Measurements from ENCODE around the gene UVSSA.
A peak's percentile ranks its signal among the peaks of the same experiment; 100 is the strongest.

The UVSSA gene

DNA sequence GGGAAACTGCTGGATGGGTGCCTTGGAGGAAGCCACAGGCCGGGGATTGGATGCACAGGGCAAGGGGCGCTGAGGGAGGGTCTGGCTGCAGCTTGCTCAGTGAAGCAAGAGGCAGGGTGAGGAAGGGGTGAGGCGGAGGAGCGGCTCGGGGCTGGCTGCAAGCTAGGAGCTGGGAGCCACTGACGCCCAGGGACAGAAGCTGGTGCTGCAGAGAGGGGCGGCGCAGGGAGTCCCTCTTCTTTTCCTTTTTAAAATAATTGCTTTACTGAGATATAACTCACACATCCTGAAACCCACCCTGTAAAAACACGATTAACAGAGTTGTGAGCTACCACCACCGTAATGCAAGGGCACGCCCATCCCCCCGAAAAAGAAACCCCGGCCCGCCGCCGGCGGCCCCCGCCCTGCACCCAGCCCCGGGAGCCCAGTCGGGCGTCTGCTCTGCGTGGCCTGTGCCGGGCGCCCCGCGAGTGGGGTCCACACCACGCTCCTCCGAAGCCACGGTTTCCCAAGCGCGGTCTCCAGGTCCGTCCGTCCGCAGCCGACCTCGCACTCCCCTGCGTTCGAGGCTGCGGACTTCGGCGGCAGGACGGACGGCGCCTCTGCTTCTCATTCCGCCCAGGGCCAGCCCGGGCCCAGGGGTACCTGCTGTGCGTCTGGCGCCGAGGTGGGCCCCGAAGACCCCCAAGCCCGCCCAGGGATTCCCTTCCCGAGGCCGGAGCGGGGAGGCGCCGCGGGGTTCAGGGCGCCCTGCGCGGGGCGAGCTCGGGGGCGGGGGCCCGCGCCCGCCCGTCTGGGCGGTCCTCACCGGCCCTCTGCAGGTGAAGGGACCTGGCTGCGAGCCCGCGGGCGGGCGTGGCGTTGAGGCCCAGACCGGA lies 866 bp upstream of the UVSSA start:
- no peak for DNase-seq (ENCODE audit: low read depth in 2 of 2, low spot score in 1 of 2)

DNA sequence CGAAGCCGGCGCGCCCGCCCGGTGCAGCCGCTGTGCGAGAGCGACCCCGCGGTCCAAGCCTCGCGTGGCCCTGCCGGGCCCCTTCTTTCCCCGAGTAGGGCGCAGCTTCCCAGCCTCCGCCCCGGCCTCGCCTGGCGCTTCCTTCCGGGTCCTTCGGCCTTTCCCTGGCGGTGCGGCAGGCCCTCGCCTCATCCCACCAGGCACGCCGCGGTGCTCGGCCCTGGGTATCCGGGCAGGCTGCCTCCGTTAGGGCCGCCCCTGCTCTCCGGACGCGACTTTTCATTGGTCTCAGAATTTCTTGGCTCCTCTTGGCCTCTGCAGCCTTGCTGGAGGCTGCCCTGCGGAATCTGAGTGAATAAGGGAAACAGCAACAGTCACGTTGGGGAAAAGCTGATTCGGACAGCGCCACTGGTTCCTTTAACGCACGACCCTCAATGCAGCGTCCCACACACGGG lies 429 bp downstream of the UVSSA start:
- DNase-seq (ENCODE audit: low read depth in 2 of 2, low spot score in 1 of 2): no peak

DNA sequence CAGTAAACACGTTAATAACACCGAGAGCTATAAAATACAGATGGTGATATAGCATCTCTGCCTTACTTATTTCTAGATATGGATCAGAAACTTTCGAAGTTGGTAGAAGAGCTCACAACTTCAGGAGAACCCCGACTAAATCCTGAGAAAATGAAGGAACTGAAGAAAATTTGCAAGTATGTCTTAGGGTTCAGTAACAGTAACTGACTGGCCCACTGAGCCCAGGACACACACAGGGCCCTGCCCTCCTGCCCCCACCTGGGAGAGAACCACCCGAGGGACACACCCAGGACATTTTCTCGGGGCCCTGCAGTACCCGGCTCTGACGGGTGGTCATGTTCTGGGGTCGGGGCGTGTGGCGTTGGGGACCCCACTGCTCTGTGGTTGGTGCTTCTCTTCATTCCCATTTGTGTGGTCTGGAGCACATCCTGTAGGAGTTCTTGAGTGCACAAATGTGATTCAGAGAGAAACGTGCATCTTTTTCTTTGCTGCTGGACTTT lies 1.1 kb downstream of the UVSSA start:
- no peak for DNase-seq (ENCODE audit: low read depth in 2 of 2, low spot score in 1 of 2)

DNA sequence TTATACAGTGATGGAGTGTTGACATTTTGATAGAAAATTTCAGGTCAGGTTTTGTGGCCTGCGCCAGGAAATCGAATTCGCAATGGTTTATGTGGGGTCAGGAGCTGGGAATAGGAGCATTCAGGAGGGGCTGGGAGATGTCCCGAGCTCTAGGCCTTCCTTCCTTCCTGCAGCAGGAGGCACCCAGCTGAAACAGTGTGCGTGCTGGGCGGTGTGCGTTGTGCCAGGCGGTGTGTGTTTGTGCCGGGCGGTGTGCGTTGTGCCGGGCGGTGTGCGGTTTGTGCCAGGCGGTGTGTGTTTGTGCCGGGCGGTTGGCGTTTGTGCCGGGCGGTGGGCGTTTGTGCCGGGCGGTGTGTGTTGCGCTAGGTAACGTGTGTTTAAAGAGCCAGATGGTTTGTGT lies 1.7 kb downstream of the UVSSA start:
- DNase-seq (ENCODE audit: low read depth in 2 of 2, low spot score in 1 of 2): no peak

DNA sequence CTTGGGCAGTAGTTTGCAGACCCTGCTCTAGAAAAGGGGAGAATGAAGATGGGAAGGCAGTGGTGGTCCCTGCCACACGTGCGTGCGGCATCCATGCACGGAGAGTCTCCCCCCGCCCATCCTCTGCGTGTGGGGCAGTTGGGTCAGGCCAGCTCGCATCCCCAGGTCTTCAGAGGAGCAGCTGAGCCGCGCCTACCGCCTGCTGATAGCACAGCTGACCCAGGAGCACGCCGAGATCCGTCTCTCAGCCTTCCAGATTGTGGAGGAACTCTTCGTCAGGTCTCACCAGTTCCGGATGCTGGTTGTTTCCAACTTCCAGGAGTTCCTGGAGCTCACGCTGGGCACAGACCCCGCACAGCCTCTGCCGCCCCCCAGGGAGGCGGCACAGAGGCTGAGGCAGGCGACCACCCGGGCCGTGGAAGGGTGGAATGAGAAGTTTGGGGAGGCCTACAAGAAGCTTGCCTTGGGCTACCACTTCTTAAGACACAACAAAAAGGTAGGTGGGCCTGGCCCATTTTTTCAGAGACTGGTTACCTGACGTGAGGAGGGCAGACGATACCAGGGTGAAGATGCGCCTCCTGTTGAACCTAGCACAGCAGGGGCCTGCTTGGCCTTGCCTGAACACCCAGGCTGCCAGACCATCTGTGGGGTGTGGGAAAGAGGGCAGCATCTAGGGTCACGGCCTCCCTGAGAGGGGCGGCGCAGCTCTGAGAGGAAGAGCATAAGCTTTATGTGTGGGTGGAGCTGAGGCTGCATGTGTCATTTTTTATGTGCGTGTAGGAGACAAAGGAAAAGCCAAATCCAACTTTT lies 2.6 kb downstream of the UVSSA start:
- no peak for DNase-seq (ENCODE audit: low read depth in 2 of 2, low spot score in 1 of 2)

DNA sequence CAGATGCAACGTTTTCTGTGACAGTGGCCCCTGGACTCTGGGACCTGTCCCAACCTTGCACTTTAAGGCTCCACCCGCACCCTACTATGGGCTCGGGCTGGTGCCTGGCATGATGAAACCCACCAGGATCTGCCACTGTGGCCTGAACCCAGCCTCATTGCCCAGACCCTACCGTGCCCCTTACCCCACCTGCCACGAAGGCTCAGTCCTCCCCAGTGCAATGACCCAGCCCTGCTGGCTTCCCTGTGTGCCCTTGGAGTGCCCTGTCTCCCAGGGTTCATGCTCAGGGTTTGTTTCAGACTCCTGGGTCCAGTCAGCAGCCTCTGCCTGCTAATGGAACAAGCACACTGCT lies 3.1 kb downstream of the UVSSA start:
- DNase-seq (ENCODE audit: low read depth in 2 of 2, low spot score in 1 of 2): no peak

DNA sequence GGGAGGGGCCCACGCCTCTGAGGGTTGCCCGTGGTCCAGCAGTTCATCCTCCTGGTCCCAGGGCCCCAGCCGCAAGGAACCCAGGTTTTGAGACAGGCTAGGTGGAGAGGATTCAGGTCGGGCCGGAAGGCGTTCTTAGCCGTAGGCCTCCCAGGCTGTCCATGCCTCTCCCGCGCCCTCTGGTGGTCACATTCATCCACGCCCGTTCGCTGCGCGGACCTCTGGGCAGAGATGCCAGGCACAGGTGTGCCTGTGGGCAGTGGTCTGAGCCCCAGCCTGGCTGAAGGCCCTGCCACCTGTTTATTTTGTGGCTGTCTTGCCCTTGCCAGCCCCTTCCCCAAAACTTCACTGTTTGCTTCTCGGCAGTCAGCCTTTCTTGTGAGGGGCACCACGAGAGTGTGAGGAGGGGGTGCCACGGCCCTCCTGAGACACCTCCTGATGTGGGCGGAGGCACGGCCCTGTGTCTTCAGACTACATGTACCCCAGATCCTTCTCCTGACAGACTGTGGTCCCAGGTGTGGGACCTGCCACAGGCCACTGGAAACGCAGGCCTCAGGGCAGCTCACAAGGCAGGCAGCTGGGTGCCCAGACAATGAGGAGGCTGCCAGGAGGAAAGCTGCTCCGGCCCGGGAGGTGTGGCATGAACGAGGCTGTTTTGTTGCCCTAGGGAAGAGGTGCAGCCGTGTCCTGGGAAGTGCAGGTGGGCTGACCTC lies 5.0 kb downstream of the UVSSA start:
- DNase-seq (ENCODE audit: low read depth in 2 of 2, low spot score in 1 of 2): peak; percentile 80 to 90

DNA sequence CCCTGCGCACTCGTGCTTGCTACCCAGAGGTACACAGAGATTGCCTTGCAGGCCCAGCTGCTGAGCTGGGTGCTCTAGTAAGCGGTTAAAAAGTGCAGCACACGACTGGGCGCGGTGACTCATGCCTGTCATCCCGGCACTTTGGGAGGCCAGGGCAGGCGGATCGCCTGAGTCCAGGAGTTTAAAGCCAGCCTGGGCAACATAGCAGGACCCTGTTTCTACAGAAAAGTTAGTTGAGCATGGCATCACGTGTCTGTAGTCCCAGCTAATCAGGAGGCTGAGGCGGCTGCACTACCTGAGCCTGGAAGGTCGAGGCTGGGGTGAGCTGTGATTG lies 5.5 kb downstream of the UVSSA start:
- DNase-seq (ENCODE audit: low read depth in 2 of 2, low spot score in 1 of 2): no peak

DNA sequence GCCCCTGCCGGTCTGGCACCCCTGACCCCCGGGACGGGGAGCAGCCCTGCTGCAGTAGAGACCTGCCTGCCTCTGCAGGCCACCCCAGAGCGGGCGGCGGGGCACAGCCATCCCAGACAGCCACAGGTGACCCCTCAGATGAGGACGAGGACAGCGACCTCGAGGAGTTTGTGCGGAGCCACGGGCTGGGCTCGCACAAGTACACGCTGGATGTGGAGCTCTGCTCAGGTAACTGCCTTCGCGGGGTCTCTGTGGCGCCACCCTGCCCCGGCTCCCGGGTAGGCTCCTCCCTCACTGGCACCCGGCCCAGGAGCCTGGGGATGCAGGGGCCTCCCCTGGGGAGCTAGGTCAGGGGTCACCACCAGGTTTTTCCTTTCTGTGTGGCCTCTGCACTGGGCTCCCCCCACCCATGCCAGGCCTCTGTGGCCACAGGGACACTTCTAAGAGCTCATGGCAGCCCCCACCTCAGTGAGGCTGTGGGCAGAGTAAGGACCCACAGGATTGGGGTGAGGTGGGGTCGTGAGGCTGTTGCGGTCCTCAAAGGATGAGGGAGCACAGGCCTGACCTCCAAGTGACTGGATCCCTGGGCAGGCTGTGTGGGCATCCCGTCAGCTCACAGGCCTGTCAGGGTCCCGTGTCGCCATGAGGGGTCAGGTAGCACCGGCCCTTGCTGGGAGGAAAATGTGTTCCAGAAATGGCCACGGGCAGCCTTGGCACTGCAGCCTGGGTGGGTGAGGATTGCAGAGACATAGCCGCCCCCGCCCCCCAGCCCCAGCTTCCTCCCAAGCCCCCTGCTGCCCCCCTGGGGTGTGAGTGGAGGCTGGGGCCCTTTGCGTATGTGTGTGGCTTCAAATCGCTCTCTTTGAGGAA lies 6.4 kb downstream of the UVSSA start:
- DNase-seq (ENCODE audit: low read depth in 2 of 2, low spot score in 1 of 2): no peak

DNA sequence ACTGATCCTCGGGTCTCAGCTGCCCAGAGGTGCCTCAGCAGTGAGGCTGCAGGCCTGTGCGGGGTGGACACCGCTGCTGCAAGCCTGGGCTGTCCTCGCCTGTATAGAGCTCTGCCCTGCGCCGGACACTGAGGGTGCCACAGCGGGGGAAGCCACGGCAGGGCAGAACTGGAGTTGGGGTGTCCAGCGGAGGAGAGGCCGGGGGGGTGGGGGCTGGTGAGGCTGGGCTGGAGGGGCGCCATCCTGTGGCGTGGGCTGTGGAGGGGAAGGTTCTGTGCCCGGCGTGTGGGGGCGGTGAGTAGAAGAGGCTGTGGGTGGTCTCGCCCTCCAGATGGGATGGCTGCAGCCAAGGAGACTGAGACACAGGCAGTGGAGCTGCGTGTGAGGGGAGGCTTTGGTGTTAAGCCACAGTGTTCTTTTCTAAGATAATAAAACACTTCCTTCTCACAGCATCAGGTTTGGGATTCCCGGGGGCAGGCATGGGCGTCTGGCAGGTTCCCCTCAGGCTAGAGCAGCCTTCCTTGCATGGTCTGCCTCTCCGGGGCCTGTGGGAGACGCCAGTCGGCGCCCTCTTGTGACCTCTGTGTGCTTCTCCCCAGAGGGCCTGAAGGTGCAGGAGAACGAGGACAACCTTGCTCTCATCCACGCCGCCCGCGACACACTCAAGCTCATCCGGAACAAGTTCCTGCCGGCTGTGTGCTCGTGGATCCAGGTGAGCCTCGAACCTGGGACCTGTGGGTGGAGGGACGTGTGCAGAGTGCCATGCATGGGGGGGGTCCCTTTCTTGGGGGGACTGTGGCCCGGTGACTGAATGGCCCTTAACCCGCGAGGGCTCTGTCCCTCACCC lies 7.4 kb downstream of the UVSSA start:
- no peak for DNase-seq (ENCODE audit: low read depth in 2 of 2, low spot score in 1 of 2)

DNA sequence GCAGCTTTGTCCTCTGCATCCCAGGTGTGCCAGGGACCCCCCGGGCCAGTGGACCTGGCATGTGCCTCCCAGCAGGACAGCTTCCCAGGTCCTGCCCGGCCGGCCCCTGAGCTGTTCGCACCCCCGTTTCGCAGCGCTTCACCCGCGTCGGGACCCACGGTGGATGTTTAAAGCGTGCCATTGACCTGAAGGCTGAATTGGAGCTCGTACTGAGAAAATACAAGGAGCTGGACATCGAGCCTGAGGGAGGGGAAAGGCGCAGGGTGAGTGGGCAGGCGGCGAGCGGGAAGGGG lies 7.9 kb downstream of the UVSSA start:
- no peak for DNase-seq (ENCODE audit: low read depth in 2 of 2, low spot score in 1 of 2)

DNA sequence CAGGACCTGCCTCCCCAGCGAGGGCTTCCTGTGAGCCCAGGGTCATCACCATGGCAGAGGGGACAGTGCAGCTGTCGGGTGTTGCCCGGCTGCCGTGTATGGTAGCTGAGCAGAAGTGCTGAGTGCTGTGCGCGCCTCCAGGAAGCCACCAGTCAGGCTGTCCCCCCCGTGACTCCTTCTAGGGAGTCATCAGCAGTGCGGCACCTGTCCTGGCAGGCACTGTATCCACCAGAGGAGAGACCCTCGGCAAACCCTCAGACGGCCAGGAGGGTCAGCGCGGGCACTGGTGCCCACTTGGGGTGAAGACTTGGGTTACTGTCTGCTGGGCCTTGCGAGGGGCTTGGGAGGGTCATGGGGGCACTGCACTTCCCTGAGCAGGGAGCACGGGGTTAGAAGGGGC lies 8.4 kb downstream of the UVSSA start:
- DNase-seq (ENCODE audit: low read depth in 2 of 2, low spot score in 1 of 2): no peak

DNA sequence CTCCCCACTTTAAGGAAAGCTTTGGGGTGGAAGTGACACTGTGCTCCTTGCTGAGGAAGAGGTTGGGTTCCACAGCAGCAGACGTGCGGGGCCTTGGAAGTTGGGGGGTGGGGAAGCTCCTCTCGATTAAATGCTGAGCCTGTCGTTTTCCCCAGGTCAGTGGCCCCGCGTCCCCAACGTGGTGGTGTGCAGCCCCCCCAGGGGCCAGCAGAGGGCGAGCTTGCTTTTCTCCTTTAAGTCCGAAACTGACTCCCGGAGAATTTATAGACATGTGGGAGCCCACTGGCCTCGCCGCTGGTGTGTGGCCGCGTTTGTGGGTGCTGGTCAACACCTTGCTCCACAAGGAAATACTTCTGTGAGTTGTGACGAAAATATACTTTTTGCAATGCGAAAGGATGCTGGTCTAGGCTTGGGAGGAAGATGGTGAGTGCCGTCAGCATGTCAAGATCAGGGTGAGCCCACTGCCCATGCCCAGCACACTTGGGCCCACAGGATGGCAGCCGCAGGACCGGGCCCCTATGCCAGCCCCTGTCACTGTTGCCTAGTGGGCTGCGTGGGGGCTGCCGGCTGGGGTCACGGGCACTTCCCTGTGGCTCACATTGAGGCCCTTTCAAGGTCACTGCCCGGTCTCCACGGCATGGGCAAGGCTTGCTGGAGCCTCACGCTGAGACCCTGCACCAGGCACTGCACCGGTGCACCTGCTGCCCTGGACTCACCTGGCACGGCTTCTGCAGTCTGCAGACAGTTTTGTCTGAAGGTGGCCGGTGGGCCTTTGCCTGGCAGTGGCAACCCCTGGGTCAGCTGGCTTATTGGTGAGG lies 9.4 kb downstream of the UVSSA start:
- DNase-seq (ENCODE audit: low read depth in 2 of 2, low spot score in 1 of 2): no peak

DNA sequence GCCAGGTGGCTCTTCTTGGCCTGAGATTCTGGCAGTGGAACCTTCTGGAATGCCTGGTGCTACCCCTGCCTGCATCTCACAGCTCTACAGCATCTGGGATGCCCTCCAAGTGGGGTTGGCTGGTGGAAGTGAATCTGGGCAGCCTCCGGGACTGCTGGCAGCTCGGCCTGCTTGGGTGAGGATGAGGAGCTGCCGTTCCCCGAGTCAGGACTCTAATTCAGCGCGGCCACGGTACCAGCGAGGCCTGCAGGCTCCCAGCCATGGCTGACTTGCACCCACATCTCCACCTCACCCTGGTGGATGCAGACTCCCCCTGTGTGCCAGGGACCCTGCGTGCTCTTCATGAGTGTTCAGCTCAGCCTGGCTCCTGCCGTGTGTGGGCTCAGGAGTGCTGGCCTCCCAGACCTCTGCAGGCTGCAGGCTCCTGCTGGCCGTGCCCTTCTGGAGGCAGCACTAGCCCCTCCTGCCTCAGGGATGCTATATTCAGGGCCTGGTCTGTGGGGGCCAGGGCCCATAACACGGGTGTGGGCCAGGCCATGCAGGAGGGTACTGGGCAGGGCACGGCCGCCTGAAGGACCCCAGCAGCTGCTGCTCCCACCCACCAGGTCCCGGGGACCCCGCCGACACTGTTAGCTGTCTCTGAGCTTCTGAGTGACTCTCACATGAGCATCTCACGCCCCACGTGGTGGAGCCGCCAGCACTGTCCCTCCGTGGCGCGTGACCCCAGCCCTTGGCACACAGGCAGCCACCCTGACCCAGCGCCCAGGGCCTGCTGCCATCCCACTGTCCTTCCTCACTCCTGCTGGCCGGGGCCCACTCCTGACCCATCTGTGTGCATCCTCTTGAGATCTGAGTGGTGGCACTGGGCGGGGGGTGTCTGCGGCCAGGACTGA lies 10.6 kb downstream of the UVSSA start:
- no peak for DNase-seq (ENCODE audit: low read depth in 2 of 2, low spot score in 1 of 2)

DNA sequence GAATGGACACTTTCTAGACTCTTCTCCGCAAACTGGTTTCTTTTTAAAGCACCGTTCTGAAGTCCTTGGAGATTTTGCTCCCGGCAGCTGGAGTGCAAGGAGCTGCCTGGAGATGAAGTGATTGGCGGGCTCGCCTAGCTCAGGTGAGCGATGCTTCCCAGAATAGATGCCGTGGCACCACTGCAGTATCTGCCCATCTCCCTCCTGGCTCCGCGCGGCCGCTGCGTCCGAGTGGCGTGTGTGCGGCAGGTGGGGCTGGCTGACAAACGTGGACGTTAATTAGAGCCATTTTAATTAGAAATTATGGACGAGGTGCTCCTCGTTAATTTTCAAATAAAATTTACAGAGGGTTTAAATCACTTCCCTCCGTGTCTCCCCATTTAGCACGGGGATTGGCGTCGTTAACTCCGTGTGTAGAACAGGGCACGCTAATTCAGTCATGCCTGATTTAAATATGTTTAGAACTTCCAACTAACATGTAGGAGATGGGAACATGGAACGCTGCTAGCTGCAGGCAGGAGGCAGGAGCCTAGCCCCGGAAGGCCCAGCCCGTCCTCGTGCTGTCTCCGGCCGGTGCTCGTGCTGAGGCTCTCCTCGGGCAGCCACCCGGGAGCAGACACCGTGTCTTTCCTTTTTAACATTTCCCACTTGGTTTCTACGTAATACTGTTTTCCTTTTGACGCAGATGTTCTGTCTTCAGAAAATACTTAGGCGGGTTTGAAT lies 11.6 kb downstream of the UVSSA start:
- DNase-seq (ENCODE audit: low read depth in 2 of 2, low spot score in 1 of 2): no peak

DNA sequence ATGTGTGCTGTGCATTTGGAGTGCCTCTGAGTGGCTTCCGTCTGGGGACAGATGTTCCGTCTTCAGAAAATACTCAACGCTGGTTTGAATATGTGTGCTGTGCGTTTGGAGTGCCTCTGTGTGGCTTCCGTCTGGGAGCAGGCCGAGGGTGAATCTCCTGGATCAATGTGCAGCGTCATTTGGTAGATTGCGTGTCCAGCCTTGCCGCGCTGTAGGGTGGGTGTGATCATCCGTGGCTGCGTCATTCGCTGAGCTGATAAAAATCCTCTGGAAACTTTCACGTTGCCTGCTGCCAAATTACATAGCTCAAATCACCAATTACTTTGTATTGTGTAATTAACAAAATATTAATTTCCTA lies 12.1 kb downstream of the UVSSA start:
- DNase-seq (ENCODE audit: low read depth in 2 of 2, low spot score in 1 of 2): no peak

DNA sequence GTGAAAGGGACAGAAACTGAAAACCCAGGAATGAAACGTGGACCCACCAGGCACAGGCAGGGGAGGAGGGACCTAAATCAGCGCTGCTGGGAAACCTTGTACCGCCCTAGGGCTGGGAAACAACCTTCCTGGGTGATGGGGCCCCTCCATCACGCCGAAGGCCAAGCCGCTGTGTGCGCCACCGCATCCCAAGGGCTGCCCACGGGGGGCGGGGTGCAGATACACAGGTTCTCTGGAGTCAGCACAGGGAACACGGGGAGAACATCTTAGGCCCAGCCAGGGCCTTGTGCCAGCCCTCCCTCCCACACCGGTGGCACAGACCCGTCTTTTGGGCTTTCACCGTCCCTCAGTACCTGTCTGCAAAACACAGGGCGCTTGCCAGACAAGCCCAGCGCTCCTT lies 13.0 kb downstream of the UVSSA start:
- DNase-seq (ENCODE audit: low read depth in 2 of 2, low spot score in 1 of 2): no peak
